ENCODE data around the gene ALOX12.

- TF ChIP-seq POLR2A (IDR thresholded peaks at IDR 0.05) (no peak), CTCF (IDR thresholded peaks at IDR 0.05 in 4 of 5, conservative IDR thresholded peaks at IDR 0.05 in 1 of 5) (no peak)
These were observed 15.6 kb downstream of the ALOX12 start for GRCh38 chr17:7011415-7011814.

Data from gastrocnemius medialis (tissue), 4 donors.